WTC11 (cell line): Measurements from ENCODE around the gene PSENEN. TPM values are rescaled to one million over a fixed set of nuclear protein-coding genes. Genes with fewer than 3 reads are reported as not detected.

ENCODE experiments used
- ATAC-seq: fragments of 200-7000 bp; cut with Tn5 transposase; 2 replicates; pipeline ENCODE4 v1.10.0; 2021; ENCODE audit warnings: mild to moderate bottlenecking, moderate library complexity
- CTCF ChIA-PET: fragments of 300-600 bp; sonication (Branson Sonifier 250); formaldehyde crosslinking; loops from one replicate; lab custom pipeline; 2021; ENCODE audit warnings: antibody characterized with exemption; lab: Charles Lee
- POLR2A ChIA-PET: fragments of 350-600 bp; sonication (Branson Sonifier 250); formaldehyde crosslinking; loops from one replicate; lab custom pipeline; 2021; ENCODE audit warnings: antibody characterized with exemption; lab: Charles Lee
- DNase-seq: peaks from one replicate; pipeline ENCODE4 v3.0.0; 2021; ENCODE audit warnings: low spot score
- H3K27ac Mint-ChIP-seq: 2 replicates; pipeline ENCODE4 v1.8.0; 2021; ENCODE audit warnings: mixed read lengths
- H3K27me3 Mint-ChIP-seq: 2 replicates; pipeline ENCODE4 v1.8.0; 2021; ENCODE audit warnings: low read depth, mild to moderate bottlenecking, moderate library complexity, mixed read lengths
- H3K36me3 Mint-ChIP-seq: 2 replicates; pipeline ENCODE4 v1.8.0; 2021; ENCODE audit warnings: mixed read lengths
- H3K4me1 Mint-ChIP-seq: 2 replicates; pipeline ENCODE4 v1.8.0; 2022; ENCODE audit warnings: mixed read lengths
- H3K4me3 Mint-ChIP-seq: 2 replicates; pipeline ENCODE4 v1.8.0; 2021; ENCODE audit warnings: mild to moderate bottlenecking, moderate library complexity, mixed read lengths
- H3K9me3 Mint-ChIP-seq: 2 replicates; pipeline ENCODE4 v1.8.0; 2021; ENCODE audit warnings: mixed read lengths
- CBFB ChIP-seq: sonication (generic); formaldehyde crosslinking; IDR thresholded peaks from 2 replicates; pipeline ENCODE4 v1.8.1; 2022; ENCODE audit warnings: mild to moderate bottlenecking, low read depth, missing genetic modification reagents
- CREM ChIP-seq: sonication (generic); formaldehyde crosslinking; IDR thresholded peaks from 2 replicates; pipeline ENCODE4 v1.8.1; 2022; ENCODE audit warnings: mild to moderate bottlenecking, missing genetic modification reagents, moderate library complexity
- ELF4 ChIP-seq: sonication (generic); formaldehyde crosslinking; IDR thresholded peaks from 2 replicates; pipeline ENCODE4 v1.8.1; 2022; ENCODE audit warnings: low read depth, mild to moderate bottlenecking, moderate library complexity, missing genetic modification reagents
- ERG ChIP-seq: fragments of 250-450 bp; sonication (Bioruptor Pico); IDR thresholded peaks from 2 replicates; pipeline ENCODE4 v1.8.0; 2021; ENCODE audit warnings: mild to moderate bottlenecking
- HMGXB4 ChIP-seq: sonication (generic); formaldehyde crosslinking; IDR thresholded peaks from 2 replicates; pipeline ENCODE4 v1.8.1; 2023; ENCODE audit warnings: mild to moderate bottlenecking, moderate library complexity, missing genetic modification reagents
- NFATC4 ChIP-seq: fragments of 250-450 bp; sonication (Bioruptor Pico); IDR thresholded peaks from 2 replicates; pipeline ENCODE4 v1.9.0; 2021; ENCODE audit warnings: mild to moderate bottlenecking
- STAT6 ChIP-seq: sonication (generic); formaldehyde crosslinking; conservative IDR thresholded peaks from 2 replicates; pipeline ENCODE4 v1.8.1; 2023; ENCODE audit warnings: mild to moderate bottlenecking, low read depth, missing genetic modification reagents, moderate library complexity
- TEAD4 ChIP-seq: sonication (generic); formaldehyde crosslinking; IDR thresholded peaks from 2 replicates; pipeline ENCODE4 v1.8.0; 2022; ENCODE audit warnings: mild to moderate bottlenecking, missing genetic modification reagents
- ZBTB43 ChIP-seq: sonication (generic); formaldehyde crosslinking; IDR thresholded peaks from 2 replicates; pipeline ENCODE4 v1.8.1; 2023; ENCODE audit warnings: mild to moderate bottlenecking, missing genetic modification reagents
- ZNF425 ChIP-seq: fragments of 250-450 bp; sonication (Bioruptor Pico); conservative IDR thresholded peaks from 2 replicates; pipeline ENCODE4 v1.9.0; 2021; ENCODE audit warnings: mild to moderate bottlenecking
- ZNF532 ChIP-seq: fragments of 250-450 bp; sonication (Bioruptor Pico); IDR thresholded peaks from 2 replicates; pipeline ENCODE4 v1.9.0; 2021; ENCODE audit warnings: mild to moderate bottlenecking, borderline replicate concordance
- total RNA-seq: library from RNA; stranded (reverse); gene quantifications from 3 replicates; pipeline ENCODE4 v1.2.3, GENCODE V29; 2021

PSENEN gene
- total RNA-seq, 1 experiment from 2014 or later, result 80.3 TPM

GRCh38 chr19:35788205-35788960, 42.9 kb downstream of the PSENEN start:
- POLR2A ChIA-PET, result no interaction called here
- no peak overlapping the region for H3K4me3 Mint-ChIP-seq
- CTCF ChIA-PET, result interaction anchor here (0.5 to 2.8 kb wide), 3 partner anchors 21 to 43 kb away, joined by 3 to 8 read pairs (median 3); partner anchors contain the start of genes LIN37, PSENEN and U2AF1L4

More at GRCh38 chr19:35788205-35788960, 42.9 kb downstream of the PSENEN start:
- ATAC-seq, result no peak
- no peak for TF ChIP-seq TEAD4 (CRISPR knock-in tag)
- no peak for TF ChIP-seq ZNF425 (CRISPR knock-in tag)
- TF ChIP-seq ELF4 (CRISPR knock-in tag), result no peak
- no peak for TF ChIP-seq CREM
- TF ChIP-seq ERG (CRISPR knock-in tag), result no peak
- no peak for TF ChIP-seq CBFB
- no peak for TF ChIP-seq HMGXB4 (CRISPR knock-in tag)
- no peak for TF ChIP-seq STAT6 (CRISPR knock-in tag)
- TF ChIP-seq NFATC4 (CRISPR knock-in tag), result no peak
- no peak for TF ChIP-seq ZBTB43
- TF ChIP-seq ZNF532 (CRISPR knock-in tag), result no peak
- Mint-ChIP-seq H3K27me3 (no peaks in the 10 kb centered on the region), H3K9me3 (no peaks in the 10 kb centered on the region), H3K4me1 (peaks cover 17% of the 10 kb centered on the region), H3K36me3 (no peaks in the 10 kb centered on the region), H3K27ac (no peak overlapping the region)
- DNase-seq, result no peak
